ENCODE measurements around the gene SMPDL3A.
A peak's percentile ranks its signal among the peaks of the same experiment; 100 is the strongest.
"Not testable (repeated sequence)": the region's sequence is repeated elsewhere in the genome, so short reads cannot be mapped to it uniquely, and the experiment has no call there.

Gene SMPDL3A, protein sequence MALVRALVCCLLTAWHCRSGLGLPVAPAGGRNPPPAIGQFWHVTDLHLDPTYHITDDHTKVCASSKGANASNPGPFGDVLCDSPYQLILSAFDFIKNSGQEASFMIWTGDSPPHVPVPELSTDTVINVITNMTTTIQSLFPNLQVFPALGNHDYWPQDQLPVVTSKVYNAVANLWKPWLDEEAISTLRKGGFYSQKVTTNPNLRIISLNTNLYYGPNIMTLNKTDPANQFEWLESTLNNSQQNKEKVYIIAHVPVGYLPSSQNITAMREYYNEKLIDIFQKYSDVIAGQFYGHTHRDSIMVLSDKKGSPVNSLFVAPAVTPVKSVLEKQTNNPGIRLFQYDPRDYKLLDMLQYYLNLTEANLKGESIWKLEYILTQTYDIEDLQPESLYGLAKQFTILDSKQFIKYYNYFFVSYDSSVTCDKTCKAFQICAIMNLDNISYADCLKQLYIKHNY

DNA sequence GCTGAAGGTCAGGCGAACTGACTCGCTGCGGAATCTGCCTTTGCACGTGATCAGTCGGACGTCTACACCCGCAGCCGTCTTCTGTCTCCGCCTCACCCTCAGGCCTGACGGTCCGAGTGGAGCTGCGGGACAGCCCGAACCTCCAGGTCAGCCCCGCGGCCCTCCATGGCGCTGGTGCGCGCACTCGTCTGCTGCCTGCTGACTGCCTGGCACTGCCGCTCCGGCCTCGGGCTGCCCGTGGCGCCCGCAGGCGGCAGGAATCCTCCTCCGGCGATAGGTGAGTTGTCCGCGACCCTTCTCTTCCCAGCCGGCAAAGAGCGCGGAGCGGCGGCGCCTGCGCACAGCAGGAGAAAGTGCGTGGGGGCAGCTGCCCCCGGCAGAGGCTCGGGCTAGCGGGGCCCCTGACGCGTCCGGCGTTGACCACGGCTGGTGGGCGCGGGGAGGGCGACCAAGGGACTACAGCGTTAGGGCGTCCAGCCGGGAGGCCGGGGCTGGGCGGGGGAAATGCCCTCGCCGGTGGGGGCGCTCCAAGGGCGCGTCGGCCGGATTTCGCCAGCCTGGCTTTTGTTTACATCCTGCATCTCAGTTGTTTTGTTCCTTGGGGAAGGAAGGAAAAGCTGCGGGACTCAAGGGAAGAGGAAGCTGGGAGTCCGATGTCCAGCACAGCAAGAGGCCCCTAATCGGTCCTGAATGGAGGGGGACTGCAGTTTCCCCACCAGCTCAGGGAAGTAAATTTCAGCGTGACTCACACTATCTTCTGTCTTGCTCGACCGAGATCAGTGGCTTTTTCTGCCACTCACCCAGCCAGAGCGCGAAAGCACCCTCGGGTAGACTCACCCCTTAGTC, at the start of gene SMPDL3A:
Gene SMPDL3A (plus strand): TSS at position 77 of the 846 bp plus-strand sequence. CDS start 89 bp downstream, at position 166.
- H3K27me3 Mint-ChIP-seq: peaks cover 71% of the 10 kb centered on the region
- H3K4me3 Mint-ChIP-seq: peak within 1 kb of the TSS; percentile 88
- H3K27ac Mint-ChIP-seq: peak within 1 kb of the TSS; percentile 79
- H3K36me3 Mint-ChIP-seq (ENCODE audit: low read depth): no peaks in the 10 kb centered on the region
- no peaks in the 10 kb centered on the region for H3K9me3 Mint-ChIP-seq
- H3K4me1 Mint-ChIP-seq (ENCODE audit: low read depth): peaks cover 21% of the 10 kb centered on the region

DNA sequence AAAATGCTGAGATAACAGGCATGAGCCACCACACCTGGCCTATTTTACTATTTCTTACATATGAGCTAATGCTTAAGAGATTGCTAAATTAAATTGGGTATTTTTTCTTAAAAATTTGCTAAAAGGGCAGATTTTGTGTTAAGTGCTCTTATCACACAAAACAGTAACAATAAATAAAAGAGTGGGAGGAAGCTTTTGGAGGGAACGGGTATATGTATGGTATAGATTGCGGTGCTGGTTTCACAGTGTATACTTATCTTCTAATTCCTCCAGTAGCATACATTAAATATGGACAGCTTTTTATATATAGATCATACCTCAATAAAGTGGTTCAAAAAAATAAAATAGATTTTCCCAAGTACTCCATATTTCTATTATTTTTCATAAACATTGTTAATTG, 49.0 kb upstream of the SMPDL3A start:
- H3K4me1 Mint-ChIP-seq (ENCODE audit: low read depth): no peaks in the 10 kb centered on the region
- no peak overlapping the region for H3K4me3 Mint-ChIP-seq
- H3K27me3 Mint-ChIP-seq: peaks cover 5% of the 10 kb centered on the region
- no peaks in the 10 kb centered on the region for H3K36me3 Mint-ChIP-seq (ENCODE audit: low read depth)
- H3K27ac Mint-ChIP-seq: no peak overlapping the region
- H3K9me3 Mint-ChIP-seq: no peaks in the 10 kb centered on the region

DNA sequence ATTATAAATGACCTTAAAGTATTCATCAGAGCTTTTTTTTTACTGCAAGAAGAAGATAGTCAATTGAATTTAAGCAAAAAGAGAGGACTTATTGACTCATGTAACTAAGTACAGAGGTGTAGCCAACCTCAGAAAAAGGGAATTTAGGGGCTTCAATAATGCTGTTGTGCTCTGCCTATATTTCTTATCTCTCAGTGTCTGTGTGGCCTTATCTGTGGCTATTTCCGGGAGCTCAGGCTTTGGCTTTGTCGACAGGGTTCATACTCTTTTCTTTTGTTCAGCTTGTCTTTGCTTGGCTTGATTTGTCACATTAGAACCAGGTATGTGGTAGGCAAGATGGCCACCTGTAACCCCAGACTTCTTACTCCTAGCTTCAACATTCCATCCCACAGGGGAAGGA, 48.1 kb upstream of the SMPDL3A start:
- no peak overlapping the region for H3K4me3 Mint-ChIP-seq
- H3K9me3 Mint-ChIP-seq: no peaks in the 10 kb centered on the region
- no peaks in the 10 kb centered on the region for H3K36me3 Mint-ChIP-seq (ENCODE audit: low read depth)
- H3K27me3 Mint-ChIP-seq: peaks cover 5% of the 10 kb centered on the region
- H3K4me1 Mint-ChIP-seq (ENCODE audit: low read depth): no peaks in the 10 kb centered on the region
- H3K27ac Mint-ChIP-seq: no peak overlapping the region

DNA sequence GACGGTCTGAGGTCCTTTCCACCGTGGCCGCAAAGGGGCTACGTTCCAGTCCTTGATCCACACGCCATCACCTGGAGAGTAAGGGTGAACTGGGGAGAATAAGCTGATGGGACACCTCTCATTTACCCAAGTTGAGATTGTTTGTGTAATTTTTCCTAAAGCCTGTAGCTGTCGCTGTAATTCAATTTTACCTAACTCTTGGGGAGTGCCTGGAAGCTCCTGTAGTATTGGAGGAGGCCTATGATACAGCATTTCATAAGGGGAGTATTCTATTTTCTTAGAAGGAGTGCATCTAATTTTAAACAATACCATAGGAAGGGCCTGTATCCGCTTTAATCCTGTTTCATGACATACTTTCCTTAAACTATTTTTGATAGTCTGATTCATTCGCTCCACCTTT, 44.8 kb upstream of the SMPDL3A start:
- not testable (repeated sequence) for H3K9me3 Mint-ChIP-seq

DNA sequence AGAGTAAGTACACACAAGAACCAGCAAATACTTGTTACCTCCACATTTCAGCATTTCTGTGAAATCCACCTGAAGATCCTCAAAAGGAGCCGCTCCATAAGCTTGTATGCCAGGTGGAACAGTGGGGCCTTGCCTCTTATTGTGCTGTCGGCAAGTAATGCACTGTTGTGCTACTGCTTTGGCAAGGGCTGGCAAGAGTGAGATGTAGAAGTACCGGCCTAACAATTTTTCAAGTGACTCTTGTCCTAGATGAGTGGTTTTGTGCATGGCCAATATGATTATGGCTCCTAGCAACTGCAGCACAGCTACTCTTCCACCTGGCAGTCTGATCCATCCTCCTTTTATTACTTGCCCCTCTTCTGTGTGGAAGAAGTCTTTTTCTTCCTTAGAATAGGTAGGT, 44.2 kb upstream of the SMPDL3A start:
- not testable (repeated sequence) for H3K36me3 Mint-ChIP-seq (ENCODE audit: low read depth); H3K27ac Mint-ChIP-seq; H3K27me3 Mint-ChIP-seq; H3K4me1 Mint-ChIP-seq (ENCODE audit: low read depth); H3K4me3 Mint-ChIP-seq; H3K9me3 Mint-ChIP-seq

More for the DNA sequence above, 44.8 kb upstream of the SMPDL3A start:
- H3K27me3 Mint-ChIP-seq; H3K36me3 Mint-ChIP-seq (ENCODE audit: low read depth); H3K4me1 Mint-ChIP-seq (ENCODE audit: low read depth); H3K27ac Mint-ChIP-seq; H3K4me3 Mint-ChIP-seq: not testable (repeated sequence)

DNA sequence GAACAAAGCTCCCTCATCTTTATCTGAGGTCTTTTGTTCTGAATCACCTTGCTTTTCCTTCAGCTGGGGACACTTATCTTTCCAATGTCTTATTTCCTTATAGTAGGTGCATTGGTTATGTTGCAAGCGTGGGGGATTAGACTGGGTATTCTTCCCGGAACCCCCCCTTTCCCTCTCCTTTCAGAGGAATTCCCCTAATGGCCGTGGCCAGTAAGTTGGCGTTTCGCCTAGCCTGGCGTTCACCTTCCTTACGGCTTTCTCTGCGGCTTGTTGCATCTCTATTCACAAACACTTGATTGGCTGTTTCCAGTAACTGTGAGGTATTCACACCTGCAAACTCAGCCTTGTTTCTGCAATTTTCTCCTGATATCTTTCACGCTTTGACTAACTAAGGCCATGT, 42.4 kb upstream of the SMPDL3A start:
- no peaks in the 10 kb centered on the region for H3K9me3 Mint-ChIP-seq
- no peak overlapping the region for H3K27ac Mint-ChIP-seq
- no peak overlapping the region for H3K4me3 Mint-ChIP-seq
- H3K36me3 Mint-ChIP-seq (ENCODE audit: low read depth): no peaks in the 10 kb centered on the region
- peaks cover 5% of the 10 kb centered on the region for H3K27me3 Mint-ChIP-seq
- peaks cover 16% of the 10 kb centered on the region for H3K4me1 Mint-ChIP-seq (ENCODE audit: low read depth)

DNA sequence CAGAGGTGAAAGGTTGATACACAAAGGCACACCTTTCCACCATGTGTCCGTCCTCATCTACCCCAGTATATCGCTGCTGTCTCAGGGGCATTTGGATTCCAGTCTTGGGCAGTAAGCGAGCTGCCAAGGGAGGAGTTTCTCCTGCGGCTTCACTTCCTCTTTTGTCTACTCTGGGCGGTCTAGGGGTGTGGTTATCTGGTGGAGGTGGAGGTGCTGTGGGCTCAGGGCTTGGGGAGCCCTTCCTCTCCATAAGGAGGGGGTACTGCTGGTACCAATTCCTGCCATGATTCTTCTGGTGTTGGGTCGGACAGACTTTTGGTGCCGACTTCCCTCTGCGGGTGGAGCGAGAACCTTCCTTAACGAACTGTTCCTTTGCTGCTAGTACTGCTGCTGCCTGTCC, 41.5 kb upstream of the SMPDL3A start:
- Mint-ChIP-seq H3K27me3 (peaks cover 5% of the 10 kb centered on the region), H3K4me1 (ENCODE audit: low read depth) (peaks cover 25% of the 10 kb centered on the region), H3K36me3 (ENCODE audit: low read depth) (no peaks in the 10 kb centered on the region), H3K9me3 (no peaks in the 10 kb centered on the region), H3K27ac (no peak overlapping the region), H3K4me3 (no peak overlapping the region)

DNA sequence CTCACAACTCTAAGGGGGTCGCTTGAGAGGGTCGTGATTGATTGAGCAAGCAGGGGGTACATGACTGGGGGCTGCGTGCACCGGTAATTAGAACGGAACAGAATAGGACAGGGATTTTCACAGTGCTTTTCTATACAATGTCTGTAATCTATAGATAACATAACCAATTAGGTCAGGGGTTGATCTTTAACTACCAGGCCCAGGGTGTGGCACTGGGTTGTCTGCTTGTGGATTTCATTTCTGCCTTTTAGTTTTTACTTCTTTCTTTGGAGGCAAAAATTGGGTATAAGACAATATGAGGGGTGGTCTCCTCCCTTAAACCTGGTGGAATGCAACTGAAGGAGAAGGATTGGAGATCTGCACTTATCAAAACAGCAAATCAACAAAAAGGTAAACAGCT, 40.1 kb upstream of the SMPDL3A start:
- not testable (repeated sequence) for H3K27me3 Mint-ChIP-seq; H3K36me3 Mint-ChIP-seq (ENCODE audit: low read depth); H3K9me3 Mint-ChIP-seq; H3K4me3 Mint-ChIP-seq; H3K27ac Mint-ChIP-seq
- H3K4me1 Mint-ChIP-seq (ENCODE audit: low read depth): peaks cover 34% of the 10 kb centered on the region

DNA sequence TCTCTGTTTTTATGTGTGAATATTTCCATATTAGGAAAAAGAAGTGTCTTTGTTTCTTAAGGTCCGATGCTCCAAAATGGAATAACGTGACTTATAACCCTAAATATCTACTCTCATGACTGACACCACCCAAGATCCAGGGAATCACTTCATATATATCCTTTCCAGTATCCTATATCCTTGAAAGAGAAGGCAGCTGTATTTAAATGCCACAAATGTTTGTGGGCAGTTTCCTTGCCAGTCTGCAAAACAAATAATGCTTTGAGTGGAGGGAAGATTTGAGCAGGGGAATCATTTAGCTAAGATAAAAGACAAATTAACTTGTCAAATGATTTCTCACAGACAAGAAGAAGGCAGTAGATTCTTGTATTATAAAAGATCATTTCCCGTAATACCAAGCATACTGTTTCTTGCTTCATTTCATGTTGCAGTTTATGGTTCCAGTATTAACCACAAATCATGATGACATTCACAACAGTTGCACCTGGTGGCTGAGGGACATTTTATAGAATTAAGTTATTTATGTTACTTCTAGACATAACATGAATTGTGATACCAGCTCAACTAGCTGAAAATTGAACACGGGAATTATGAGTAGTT, 39.5 kb upstream of the SMPDL3A start:
- H3K27ac Mint-ChIP-seq: no peak overlapping the region
- peaks cover 35% of the 10 kb centered on the region for H3K4me1 Mint-ChIP-seq (ENCODE audit: low read depth)
- no peaks in the 10 kb centered on the region for H3K36me3 Mint-ChIP-seq (ENCODE audit: low read depth)
- no peaks in the 10 kb centered on the region for H3K27me3 Mint-ChIP-seq
- no peak overlapping the region for H3K4me3 Mint-ChIP-seq
- no peaks in the 10 kb centered on the region for H3K9me3 Mint-ChIP-seq

DNA sequence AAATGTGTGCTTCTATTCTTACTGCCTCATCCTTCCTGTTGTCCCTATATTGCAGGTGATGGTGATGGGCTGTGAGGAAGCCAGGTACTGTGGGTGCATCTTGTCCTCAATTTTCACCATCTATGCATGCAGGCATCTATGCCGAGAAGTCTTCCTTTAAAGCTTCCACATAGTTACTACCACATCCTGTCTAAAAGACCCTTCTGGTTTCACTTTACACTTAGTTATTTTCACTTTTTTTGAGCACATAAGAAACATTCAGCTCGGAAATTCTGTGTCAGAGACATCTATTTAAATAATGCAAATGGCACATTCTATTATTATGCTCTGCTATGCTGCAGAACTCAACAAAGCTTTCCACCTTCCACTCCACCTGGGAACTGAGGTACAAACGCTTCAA, 37.7 kb upstream of the SMPDL3A start:
- Mint-ChIP-seq H3K4me1 (ENCODE audit: low read depth) (peaks cover 40% of the 10 kb centered on the region), H3K9me3 (no peaks in the 10 kb centered on the region), H3K27me3 (no peaks in the 10 kb centered on the region), H3K27ac (peak overlapping the region; percentile 39), H3K4me3 (peak overlapping the region; percentile 29), H3K36me3 (ENCODE audit: low read depth) (no peaks in the 10 kb centered on the region)

DNA sequence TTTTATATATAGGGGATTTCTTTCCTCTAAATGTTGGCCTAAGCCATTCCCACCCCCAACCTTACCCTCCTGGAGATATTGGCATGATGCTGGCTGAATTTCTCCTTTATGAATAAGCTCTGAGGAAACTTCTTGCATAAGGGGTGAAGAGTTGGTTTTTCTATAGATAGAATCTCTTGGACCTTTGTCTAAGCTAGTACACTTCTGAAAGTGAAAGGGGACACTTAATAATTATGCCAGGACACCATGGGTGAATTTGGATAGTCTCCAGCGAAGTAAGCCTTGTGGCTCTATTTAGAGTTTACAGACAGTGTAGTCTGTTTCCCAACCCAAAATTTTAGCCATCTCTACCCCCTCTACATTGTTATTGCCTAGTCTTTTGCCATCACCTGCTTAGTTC, 36.6 kb upstream of the SMPDL3A start:
- no peak overlapping the region for H3K27ac Mint-ChIP-seq
- no peak overlapping the region for H3K4me3 Mint-ChIP-seq
- no peaks in the 10 kb centered on the region for H3K9me3 Mint-ChIP-seq
- peaks cover 40% of the 10 kb centered on the region for H3K4me1 Mint-ChIP-seq (ENCODE audit: low read depth)
- no peaks in the 10 kb centered on the region for H3K36me3 Mint-ChIP-seq (ENCODE audit: low read depth)
- H3K27me3 Mint-ChIP-seq: no peaks in the 10 kb centered on the region

DNA sequence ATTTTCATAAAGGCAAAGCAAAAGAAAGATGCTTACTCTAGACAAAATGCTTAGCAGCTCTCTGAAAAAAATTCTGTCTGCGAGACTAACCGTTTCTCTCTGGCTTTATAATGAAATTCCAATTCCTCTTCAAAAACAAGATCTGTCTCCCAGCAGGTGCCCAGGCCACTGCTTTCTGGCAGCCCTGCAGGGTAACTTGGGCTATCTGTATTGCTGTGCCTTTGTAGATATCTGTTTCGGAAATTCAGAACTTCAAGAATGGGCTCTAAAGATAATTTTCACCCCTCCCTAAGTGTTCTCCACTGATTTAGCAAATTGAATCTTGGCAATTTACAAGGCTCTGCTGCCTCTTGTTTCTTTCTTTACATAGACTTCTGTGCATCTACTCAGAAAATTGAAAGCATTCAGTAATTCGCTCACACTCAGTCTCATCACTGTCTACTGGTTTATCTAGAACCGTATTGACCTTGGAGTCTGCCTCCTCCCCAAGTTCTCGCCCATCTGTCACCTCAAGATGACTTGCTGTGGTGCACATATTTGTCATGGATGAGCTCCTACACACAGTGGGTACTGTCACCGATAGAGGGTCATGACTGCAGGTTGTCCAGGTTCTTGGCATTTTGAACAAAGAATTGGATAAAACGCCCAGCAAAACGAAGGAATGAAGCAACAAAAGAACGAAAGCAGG, 35.9 kb upstream of the SMPDL3A start:
- H3K4me1 Mint-ChIP-seq (ENCODE audit: low read depth): peaks cover 40% of the 10 kb centered on the region
- no peak overlapping the region for H3K27ac Mint-ChIP-seq
- no peaks in the 10 kb centered on the region for H3K27me3 Mint-ChIP-seq
- H3K4me3 Mint-ChIP-seq: no peak overlapping the region
- no peaks in the 10 kb centered on the region for H3K36me3 Mint-ChIP-seq (ENCODE audit: low read depth)
- H3K9me3 Mint-ChIP-seq: no peaks in the 10 kb centered on the region

DNA sequence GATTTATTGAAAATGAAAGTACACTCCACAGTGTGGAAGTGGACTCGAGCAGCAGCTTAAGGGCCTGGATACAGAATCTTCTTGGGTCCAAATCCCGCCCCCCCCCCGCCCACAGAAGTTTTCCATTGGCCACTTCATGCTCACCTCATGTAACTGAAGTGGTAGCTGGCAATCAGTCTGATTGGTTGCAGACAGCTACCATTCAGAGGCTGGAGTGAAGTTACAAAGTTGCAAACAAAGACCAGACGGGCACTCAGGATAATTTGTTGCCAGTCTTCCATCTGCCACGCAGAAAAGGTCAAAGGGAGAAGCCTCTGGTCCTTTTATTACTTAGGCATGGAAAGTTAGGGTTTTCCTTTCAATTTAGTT, 35.4 kb upstream of the SMPDL3A start:
- no peaks in the 10 kb centered on the region for H3K9me3 Mint-ChIP-seq
- no peaks in the 10 kb centered on the region for H3K27me3 Mint-ChIP-seq
- no peak overlapping the region for H3K4me3 Mint-ChIP-seq
- peaks cover 40% of the 10 kb centered on the region for H3K4me1 Mint-ChIP-seq (ENCODE audit: low read depth)
- H3K36me3 Mint-ChIP-seq (ENCODE audit: low read depth): no peaks in the 10 kb centered on the region
- H3K27ac Mint-ChIP-seq: no peak overlapping the region

DNA sequence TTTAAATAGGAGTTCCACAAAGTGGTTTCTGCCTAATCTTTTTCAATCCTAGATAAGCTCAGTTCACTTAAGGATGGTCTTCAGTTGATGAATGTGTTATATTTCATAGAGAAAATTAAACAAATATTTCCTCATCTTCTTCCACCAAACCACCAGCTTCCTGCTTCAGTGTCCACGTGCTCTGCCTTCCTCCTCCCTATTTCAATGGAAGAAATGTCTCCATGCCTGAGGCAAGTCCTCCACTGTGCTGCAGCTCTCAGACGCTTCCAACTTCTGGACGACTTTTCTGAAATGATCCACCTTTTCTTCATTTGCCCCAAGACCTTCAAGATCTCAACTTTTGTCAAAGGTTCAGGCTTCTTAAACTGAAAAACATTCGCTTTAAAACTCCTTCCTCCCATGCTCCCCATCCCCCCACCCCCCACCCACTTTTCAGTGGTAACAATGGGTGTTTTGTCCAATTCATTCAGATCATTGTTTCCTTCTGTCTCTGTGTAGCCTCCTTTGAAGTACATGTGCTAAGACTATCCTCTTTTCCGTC, 34.8 kb upstream of the SMPDL3A start:
- Mint-ChIP-seq H3K4me3 (no peak overlapping the region), H3K27ac (no peak overlapping the region), H3K27me3 (no peaks in the 10 kb centered on the region), H3K9me3 (no peaks in the 10 kb centered on the region), H3K4me1 (ENCODE audit: low read depth) (peaks cover 44% of the 10 kb centered on the region), H3K36me3 (ENCODE audit: low read depth) (no peaks in the 10 kb centered on the region)

All from stimulated activated naive CD8-positive, alpha-beta T cell treated with anti-CD3 and anti-CD28 coated beads, Interleukin-15, Interleukin-2, amounts not matched to agents 100 ng/mL and 50 ng/mL, for 24 hours (primary cell).